ENCODE data around the gene LZTR1.

DNA sequence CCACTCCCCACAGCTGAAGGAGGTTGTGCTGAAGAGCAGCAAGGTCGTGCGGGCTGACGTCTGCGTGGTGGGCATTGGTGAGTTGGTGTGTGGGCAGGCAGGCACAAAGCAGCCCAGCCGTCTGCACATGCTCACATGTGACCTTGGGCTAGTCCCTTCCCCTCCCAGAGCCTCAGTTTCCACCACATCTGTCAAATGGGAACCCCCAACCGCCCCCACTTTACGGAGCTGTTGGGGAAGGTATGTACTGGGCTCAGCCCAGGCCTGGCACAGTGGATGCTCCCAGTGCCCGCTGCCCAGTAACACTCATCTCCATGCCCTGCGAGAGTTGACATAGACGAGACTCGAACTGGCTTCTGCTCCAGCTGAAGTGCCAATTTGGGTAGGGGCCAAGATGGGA, 5.1 kb upstream of the LZTR1 start:
- TF ChIP-seq MAZ (IDR thresholded peaks at IDR 0.05; ENCODE audit: borderline replicate concordance, low read depth, low read length) (no peak), POLR2A (IDR thresholded peaks at IDR 0.05; ENCODE audit: low read depth, low read length) (no peak), CTCF (conservative IDR thresholded peaks at IDR 0.05; ENCODE audit: low read depth, low read length) (no peak), RCOR1 (IDR thresholded peaks at IDR 0.05; ENCODE audit: insufficient replicate concordance, low read length) (no peak), BHLHE40 (IDR thresholded peaks at IDR 0.05; ENCODE audit: low read depth, low read length) (no peak), CEBPB (IDR thresholded peaks at IDR 0.05; ENCODE audit: low read depth, low read length) (no peak)
- TF ChIP-seq, protein P1, sequence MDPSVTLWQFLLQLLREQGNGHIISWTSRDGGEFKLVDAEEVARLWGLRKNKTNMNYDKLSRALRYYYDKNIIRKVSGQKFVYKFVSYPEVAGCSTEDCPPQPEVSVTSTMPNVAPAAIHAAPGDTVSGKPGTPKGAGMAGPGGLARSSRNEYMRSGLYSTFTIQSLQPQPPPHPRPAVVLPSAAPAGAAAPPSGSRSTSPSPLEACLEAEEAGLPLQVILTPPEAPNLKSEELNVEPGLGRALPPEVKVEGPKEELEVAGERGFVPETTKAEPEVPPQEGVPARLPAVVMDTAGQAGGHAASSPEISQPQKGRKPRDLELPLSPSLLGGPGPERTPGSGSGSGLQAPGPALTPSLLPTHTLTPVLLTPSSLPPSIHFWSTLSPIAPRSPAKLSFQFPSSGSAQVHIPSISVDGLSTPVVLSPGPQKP (IDR thresholded peaks at IDR 0.05; ENCODE audit: borderline replicate concordance, low read depth, low read length): no peak
